HL-60/S4 treated with phorbol 12-myristate 13-acetate at 8.2 ng/mL for 4 days and 3 days (cell line): Measurements from ENCODE around the gene IMPDH1.

Experiments used
- in situ Hi-C: fragments of 300-500 bp; cut with MboI; formaldehyde crosslinking; loops from 2 replicates; pipeline ENCODE4 v1.15.0; 2022; ENCODE audit warnings: low sequenced_read_pairs

The IMPDH1 gene

DNA sequence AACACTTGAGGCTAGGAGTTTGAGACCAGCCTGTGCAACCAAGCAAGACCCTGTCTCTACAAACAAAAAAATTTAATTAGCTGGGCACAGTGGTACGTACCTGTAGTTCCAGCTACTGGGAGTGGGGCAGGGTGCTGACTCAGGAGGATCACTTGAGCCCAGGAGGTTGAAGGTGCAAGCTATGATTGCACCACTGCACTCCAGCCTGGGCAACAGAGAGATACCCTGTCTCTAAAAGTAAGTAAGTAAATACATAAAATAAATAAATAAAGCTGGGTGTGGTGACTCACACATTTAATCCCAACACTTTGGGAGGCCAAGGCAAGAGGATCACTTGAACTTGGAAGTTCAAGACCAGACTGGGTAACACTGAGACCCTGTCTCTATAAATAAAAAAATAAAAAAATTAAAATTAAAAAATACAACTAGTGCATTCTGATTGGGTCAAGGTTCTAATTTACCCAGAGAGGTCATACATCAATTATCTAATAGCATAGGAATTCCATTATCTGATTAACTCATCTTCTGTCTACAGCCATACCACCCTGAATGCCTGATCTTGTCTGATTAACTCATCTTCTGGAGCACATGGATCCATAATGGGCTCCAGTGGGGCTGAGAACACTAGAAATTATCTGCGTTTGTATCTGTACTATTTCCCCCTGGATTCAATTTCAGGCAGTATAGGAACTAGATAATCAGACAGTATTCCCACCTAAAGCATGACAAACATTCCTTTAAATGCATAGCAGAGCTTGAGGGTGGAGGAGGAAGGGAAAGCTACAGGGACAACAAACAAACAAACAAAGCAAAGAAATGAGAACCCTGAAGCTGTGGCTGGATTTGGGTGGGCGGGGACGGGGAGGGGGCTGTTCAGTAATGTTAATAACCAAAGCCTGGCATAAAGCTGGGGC is 24.9 kb upstream of the IMPDH1 start:
- in situ Hi-C loops = no loop called here

DNA sequence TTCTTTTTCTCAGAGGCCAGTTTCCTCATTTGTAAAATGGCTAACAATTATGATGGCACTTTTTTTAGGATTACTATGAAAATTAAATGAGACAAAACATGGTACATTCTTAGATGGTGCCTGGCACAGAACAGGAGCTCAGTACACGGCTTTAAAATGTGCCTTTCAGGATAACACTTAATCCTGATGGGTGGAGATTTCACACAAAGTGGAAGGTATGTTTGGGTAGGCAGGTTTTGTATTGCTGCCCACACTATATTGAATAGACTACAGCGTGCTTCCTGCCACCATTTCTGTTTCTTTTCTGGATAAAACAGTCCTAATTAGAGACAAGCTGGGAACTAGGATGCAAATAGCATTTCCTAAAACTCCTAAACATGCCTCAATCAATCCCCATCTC is 22.0 kb upstream of the IMPDH1 start:
- in situ Hi-C loops = no loop called here

DNA sequence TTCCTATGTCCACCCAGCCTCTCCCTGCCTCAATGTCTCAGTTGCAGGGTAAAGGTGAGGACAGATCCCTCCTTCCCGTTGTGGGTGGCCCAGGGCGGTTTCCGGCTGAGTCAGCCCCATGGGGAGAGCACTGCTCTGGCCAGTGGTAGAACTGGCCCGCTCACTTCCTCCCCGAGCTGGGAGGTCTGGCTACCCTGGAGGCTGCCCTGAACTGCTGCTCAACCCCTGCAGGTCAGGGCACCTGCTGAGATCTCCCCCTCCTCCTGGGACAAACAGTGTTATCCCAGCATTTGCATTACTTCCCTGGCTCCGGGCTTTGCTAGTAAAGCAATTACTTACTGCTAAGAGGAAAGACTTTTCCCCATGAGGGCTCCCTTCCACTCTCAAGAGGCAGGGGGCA is 21.4 kb upstream of the IMPDH1 start:
- in situ Hi-C loops = no loop called here

DNA sequence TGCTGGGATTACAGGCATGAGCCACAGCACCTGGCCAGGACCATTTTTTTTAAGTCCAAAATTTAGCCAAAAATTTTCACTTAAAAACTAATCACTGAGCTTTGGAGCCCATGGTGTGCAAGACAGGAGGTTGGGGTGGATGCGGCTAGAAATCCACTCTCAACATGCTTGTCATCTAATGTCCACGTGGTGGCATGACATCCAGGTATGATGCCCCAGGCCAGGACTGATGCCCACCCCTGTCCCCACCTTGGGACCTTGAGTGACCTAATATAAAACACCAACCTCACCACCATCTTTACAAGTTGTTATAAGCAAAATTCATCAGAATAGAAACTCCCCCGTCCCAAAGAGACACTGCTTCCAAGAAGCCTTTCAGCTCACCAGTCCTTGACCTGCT is 20.4 kb upstream of the IMPDH1 start:
- in situ Hi-C loops = no loop called here

DNA sequence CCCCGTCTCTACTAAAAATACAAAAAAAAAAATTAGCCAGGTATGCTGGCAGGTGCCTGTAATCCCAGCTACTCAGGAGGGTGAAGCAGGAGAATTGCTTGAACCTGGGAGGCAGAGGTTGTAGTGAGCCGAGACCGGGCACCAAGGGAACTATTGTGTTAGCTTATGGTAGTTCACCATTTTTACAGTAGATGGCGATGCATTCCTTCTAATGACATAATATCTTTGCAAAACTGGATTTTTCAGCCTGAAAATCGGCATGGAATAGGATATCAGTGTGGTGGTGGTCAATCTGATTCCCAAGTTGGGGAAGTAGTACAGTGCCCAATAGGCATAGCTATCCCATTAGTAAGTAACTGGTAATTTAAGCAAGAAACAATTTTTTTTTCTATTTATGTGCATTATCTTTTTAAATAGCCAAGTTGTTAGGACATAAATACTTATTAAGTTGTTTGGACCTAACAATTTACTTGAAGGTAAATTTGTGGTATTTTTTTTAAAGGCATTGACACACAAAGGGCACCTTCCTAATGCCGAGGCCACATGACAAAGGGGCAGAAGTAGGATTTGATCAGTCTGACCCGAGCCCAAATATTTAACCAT is 17.6 kb upstream of the IMPDH1 start:
- in situ Hi-C loops = no loop called here

DNA sequence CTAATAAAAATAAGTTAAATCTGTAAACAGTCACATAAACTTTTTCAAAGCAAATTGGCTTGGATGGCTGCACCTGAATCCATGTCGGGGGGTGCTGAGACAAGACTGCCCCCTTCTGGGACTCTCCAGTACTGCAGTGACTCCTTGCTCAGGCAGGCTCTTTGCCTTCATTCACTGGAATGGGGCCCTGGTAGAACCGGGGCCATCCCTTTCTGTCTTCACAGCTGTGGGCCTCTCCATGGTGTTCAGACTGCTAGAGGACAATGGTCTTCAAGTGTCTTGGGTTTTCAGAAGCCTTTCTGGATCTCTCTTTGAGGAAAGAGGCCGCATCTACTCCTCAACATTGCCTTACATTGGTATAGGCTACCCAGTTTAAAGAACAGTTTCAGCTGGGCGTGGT is 16.1 kb upstream of the IMPDH1 start:
- in situ Hi-C loops = no loop called here

DNA sequence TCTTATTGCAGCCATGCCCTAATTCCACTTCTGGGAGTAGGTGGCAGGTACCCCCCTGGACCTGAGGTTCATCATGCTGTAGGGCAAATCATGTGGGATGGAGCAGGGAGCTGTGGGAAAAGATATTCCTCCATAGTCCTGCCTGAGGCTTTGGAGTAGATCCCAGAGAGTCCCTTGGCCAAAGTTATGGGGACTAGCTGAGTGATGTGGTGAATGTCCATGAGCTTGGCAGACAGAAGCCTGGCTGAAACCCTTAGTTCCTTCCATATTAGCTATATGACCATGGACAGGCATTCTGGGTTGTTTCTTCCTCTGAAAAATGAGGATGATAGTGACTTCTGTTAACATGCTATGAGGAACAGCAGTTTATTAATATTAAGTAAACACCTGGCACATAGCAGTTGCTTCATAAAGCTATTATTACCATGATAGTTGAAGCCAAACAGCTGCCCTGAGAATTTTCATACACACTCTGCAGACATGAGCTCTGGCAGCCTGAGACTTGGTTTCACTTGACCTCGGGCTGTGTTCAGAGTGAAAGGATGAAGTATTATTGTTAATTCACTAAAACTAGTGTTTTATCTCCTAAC is 15.0 kb upstream of the IMPDH1 start:
- in situ Hi-C loops = no loop called here

DNA sequence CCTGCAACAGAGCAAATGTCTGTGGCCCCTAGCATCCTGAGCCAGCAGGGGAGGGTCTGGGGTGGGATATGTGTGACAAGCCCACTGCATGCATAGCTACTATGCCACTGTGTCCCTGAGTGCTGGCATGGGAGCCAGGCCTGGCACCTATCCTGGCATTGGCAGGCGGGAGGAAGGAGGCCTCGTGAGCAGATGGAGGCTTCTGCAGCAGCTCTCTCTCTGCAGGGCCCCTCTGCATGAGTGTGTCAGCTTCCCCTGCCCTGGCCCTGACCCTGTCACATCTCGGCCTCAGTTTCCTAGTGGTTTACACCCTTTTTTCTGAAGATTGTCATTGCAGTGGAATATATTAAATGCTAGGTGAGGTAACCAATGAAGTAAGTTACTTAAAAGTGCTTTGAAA is 13.1 kb upstream of the IMPDH1 start:
- in situ Hi-C loops = no loop called here

DNA sequence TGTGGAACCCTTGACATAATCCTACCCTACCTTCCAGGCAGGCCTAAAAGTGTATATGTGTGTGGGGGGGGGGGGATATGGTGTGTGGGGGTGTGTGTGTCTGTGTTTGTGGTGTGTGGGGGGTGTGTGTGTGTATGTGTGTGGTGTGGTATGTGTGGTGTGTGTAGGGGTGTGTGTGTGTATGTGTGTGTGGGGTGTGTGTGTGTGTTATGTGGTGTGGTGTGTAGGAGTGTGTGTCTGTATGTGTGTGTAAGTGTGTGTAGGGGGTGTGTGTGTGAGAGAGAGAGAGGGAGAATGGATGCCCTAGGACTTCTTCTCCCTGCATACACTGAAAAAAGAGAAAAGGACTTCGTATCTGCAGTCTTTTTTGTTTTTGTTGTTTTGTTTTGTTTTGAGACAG is 12.3 kb upstream of the IMPDH1 start:
- in situ Hi-C loops = no loop called here

DNA sequence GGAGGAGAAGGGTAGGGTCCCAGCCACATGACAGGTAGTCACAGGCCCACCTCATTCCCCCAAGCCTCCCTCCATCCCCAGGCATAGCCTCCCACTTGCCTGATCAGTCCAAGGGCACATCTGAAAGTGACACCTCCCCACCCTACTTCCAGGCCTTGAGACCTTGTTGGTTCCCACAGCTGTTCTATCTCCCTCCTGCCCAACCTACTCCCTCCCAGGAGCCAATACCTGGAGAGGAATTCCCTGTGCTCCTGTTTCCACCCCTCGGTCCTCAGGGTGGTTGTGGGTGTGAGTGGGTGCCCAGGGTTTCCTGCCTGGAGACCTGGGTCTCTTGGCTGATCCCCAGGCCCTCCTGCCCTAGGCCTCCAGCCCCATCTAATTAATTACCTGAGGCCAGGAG is 11.6 kb upstream of the IMPDH1 start:
- in situ Hi-C loops = no loop called here

DNA sequence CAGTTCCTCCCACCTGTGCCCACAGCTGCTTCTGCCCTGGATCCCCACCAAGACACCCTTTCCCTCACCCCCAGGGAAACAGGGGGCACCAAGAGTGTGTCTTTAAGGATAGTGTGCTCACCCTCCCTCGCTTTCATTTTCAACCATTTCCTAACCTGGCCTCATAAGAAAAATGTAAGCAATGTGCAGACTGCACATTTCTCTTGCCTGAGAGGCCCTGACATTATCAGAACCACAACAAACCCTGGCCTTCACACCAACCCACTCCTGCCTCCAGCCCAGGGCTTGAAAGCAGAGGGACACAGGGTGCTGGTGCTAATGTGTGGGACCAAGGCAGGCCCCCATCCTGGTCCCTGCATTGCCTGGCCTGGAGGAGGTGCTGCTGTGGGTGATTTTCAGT is 11.0 kb upstream of the IMPDH1 start:
- in situ Hi-C loops = no loop called here

DNA sequence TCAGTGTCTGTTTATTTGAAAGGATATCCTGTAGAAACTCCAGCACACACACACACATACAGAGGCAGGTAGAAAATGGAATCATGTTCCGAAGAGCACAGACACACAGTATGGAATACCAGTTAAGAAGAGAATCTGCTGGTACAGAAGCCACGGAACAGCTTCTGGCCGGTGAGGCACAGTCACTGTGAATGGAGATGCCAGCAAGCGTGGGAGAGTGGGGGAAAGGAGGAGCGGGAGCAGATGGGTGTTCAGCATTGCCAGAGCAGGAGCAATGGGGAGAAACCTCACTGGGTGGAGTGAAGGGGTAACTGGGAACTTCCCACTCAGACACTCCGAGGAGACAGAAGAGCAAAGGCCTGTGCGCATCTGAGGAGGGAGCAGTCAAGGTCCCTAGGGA is 9.5 kb upstream of the IMPDH1 start:
- in situ Hi-C loops = no loop called here

DNA sequence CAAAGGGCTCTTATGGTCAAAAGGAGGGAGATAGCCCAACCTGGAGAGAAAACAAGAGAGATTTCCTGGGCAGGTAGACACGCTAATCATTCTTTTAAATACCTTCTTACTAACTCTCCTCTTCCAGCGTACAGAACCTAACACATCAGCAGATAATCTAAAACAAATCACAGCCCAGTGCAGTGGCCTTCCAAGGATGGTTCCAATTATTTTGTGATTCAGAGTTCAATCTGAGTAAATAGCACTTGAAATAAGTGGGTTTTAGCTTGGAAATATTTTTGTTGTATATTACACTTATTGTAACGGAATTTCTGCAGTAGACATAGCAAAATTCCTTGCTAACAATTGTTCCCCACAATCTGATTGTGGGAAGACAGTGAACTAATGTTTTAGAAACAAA is 7.3 kb upstream of the IMPDH1 start:
- in situ Hi-C loops = no loop called here

DNA sequence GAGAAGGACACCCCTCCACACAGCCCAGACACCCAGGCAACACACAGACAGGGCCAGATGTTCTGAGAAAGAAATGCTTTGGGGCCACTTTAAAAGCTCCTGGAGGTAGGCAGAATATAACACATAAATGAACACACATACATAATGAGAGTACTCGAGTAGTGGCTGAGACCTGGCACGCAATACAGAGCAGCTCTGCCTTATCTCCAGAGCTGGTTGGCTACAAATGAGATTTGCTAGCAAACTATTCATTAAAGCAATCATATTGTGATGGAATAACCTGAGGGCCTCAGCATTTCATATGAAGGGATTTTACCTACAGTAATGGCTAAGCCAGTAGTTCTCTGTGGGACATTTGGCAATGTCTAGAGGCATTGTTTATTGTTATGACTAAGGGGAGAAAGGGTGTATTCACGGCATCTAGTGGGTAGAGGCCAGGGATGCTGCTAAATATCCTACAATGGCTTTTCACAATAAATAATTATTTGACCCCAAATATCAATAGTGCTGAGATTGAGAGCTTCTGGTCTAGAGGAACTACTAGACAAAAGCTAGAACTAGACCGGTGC is 5.5 kb upstream of the IMPDH1 start:
- in situ Hi-C loops = no loop called here

DNA sequence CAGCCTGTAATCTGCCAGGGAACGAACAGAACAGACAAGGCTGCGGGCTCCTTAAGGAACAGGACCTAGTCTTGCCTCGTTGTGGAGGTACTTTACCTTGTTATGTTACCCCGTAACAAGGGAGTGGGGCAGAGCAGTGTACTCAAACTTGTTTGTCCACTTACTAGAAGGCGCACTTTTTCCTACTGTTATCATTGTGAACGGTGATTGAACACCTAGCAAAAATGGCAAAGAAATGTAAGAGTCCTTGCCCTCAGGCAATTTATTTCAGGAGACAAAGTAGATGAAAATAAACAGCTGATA is 620 bp upstream of the IMPDH1 start:
- in situ Hi-C loops = no loop called here

DNA sequence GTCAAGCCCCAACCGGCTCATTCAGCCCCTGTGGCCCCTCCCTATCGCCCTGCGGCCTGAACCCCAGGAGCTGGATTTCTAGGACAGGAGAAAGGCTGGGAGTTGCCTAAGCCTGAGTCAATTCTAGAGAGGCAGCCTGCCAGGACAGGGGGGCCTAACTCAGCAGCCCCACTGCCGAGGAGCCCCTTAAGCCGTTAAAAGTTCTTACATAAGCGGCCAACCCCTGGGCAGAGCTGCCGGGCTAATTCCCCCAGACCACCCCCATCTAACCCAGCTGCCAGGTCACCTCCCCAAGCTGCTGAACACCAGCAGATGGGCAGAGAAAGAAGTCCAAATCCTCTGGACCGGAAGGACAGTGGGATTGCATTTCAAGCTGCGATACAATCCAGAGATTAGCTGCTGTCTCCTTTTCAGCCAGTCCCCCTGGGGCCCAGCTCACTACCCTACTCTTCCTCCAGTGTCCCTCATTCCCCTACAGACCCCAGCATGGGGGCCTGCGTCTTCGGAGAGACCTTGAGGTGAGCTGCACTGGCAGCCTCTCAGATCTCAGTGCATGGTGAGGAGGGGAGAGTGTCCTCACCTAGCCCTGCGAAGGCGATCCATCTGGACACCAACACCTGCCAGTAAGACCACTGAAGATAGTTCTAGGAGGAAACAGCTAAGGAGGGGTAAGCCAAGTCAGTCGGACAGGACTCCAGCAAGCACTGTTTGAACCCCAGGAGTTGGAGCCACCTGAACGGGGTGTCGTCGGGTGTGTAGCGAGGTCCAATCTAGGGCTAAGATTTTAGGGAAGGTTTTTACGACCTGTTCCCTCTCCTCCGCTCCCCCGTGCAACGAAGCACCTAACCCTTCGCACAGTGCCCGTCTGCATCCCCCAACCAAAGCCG is 830 bp downstream of the IMPDH1 start:
- in situ Hi-C loops = no loop called here

DNA sequence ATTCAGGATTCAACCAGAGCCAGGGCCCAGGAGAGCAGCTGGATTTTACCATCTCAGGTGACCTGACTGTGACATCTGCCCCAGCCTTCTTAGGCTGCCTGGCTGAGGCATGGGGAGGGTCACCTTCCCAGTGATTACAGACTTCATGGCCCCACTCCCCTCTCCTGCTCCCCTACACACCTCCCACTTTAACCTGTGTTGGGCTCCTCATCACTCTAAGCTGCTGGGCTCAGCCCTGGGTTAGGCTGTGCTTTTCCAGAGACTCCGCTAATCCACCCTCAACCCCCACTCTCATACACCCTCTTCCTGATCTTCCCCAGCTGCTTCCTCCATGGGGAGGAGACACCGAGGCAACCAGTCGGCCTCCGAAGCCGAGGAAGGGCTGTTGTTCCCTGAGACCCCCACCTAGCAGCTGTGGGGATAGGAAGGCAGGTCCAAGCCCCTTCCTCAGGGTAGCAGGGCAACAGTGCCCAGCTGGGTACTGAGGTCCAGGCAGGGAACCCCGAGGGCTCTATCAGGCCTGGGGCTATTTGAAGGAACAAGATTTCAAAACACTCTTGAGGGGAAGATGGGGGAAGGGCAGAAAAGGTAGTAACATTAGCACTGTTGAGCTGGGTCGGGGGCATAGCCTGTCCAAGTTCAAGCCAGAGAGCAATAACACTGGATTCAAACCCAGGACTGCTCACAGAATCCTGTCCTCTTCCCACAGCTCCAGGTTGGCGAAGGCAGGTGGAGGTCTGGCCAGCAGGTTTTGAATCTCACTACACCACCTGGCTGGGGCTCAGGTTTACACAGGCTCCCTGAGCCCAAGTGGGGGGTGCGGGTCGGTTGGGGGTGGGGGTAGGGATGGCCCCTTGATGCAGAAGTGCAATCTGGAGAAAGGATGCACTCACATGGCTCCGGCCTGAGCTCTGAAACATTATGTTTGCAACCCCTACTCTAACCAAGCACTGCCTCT is 1.8 kb downstream of the IMPDH1 start:
- in situ Hi-C loops = no loop called here

DNA sequence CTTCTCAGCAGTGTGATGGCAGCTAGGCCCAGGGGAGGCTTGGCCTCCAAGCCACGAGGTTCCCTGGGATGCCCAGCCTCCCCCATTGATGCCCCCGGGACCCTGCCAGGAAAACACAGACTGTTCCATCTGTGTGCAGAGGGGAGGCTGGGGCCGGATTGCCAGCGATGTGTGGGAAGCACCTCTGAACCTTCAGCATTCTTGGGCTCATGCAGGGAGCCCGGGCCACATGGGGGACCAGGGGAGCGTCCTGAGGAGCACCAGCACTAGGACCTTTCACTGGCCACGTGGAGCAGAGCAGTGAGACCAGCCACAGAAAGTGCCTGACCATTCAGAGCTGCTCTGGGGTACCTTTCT is 2.6 kb downstream of the IMPDH1 start:
- in situ Hi-C loops = no loop called here

DNA sequence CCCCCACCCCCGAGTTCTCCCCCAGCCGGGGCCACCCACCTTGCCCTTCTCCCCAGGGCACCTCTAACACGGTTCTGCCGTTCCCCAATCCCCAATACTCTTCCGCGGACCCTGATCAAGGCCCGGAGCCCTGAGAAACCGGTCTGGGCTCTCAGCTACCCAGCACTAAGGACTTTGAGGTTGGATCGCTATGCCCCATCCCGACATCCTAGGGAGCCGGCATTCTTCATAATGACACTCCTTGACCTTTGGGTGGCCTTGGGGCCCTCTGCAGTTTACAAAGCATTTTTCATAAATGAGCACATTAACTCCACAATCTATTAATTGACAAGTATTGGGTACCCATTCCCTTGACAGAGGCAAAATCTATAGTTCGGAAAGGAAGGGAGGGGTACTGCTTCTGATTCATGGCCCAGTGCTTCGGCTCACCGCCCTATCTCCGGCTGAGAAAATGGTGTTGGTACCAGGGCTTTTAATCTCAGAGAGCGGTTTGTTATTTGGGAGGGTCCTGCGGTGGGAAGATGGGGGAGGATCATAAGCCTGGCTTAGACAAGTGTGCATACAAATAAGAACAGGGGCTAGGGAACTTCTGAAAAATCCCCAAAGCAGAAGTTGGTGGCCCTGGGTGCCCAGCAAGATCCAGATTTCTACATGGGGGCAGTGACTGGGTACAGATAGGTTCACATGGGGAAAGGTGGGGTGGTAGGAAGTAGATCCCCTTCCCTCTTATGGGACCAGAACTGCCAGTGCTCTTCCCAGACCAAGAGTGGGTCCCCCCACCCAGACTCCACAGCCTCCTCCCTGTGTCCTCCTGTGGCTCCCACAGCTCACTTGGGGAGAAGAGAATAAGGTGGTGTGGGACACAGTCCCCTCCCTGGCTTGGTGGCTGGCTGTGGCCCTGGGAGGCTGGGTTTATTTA is 3.2 kb downstream of the IMPDH1 start:
- in situ Hi-C loops = no loop called here
